HG02678 (cell line): Measurements from ENCODE around the gene HECTD4.
"Not testable (repeated sequence)": the region's sequence is repeated elsewhere in the genome, so short reads cannot be mapped to it uniquely, and the experiment has no call there.

Experiments
- ATAC-seq: cut with Tn5 transposase; IDR thresholded peaks from one replicate; pipeline ENCODE4 v1.9.1; 2021; ENCODE audit warnings: mild to moderate bottlenecking, moderate library complexity; ENCODE audit not compliant: unreplicated experiment

Gene HECTD4

GRCh38 chr12:112381883-112382796 is at the start of gene HECTD4:
Gene HECTD4 (minus strand): TSS chr12:112382431. CDS start chr12:112382128, 303 bp downstream.
- peak; percentile 94 for ATAC-seq

- no peak for ATAC-seq
Observed at GRCh38 chr12:112431965-112432364, 49.7 kb upstream of the HECTD4 start.

- ATAC-seq = no peak
Observed at GRCh38 chr12:112430929-112431328, 48.7 kb upstream of the HECTD4 start.

- ATAC-seq = no peak
Observed at GRCh38 chr12:112427760-112428159, 45.5 kb upstream of the HECTD4 start.

GRCh38 chr12:112425582-112426382 is 43.6 kb upstream of the HECTD4 start:
- no peak for ATAC-seq

GRCh38 chr12:112424126-112424525 is 41.9 kb upstream of the HECTD4 start:
- no peak for ATAC-seq

- no peak for ATAC-seq
Observed at GRCh38 chr12:112422531-112422930, 40.3 kb upstream of the HECTD4 start.

- ATAC-seq = no peak
Observed at GRCh38 chr12:112421363-112421762, 39.1 kb upstream of the HECTD4 start.

GRCh38 chr12:112420740-112421139 is 38.5 kb upstream of the HECTD4 start:
- no peak for ATAC-seq

GRCh38 chr12:112419297-112420133 is 37.3 kb upstream of the HECTD4 start:
- ATAC-seq = no peak

GRCh38 chr12:112418608-112419296 is 36.5 kb upstream of the HECTD4 start, which contains the start of gene PTPN11:
Gene PTPN11 (plus strand): TSS chr12:112418947. CDS start chr12:112419112, 165 bp downstream.
- peak; percentile 74 for ATAC-seq

- ATAC-seq = no peak
Observed at GRCh38 chr12:112418273-112418607, 36.0 kb upstream of the HECTD4 start.

GRCh38 chr12:112415457-112415856 is 33.2 kb upstream of the HECTD4 start:
- ATAC-seq = not testable (repeated sequence)

- no peak for ATAC-seq
Observed at GRCh38 chr12:112413855-112414625, 31.8 kb upstream of the HECTD4 start.

- ATAC-seq = no peak
Observed at GRCh38 chr12:112409906-112410244, 27.6 kb upstream of the HECTD4 start.

GRCh38 chr12:112409064-112409905 is 27.1 kb upstream of the HECTD4 start, which contains the start of gene RPL6:
Gene RPL6 (minus strand): TSS chr12:112409605. CDS start chr12:112408656, 949 bp downstream.
- ATAC-seq = peak; percentile 85

- no peak for ATAC-seq
Observed at GRCh38 chr12:112408621-112409020, 26.4 kb upstream of the HECTD4 start.

- ATAC-seq = not testable (repeated sequence)
Observed at GRCh38 chr12:112407683-112408082, 25.5 kb upstream of the HECTD4 start.
